Fibroblast of peridontal ligament (primary cell): ENCODE results near the gene CEBPA.

Experiments used
- DNase-seq: peaks from one replicate; pipeline ENCODE4 v3.0.0-alpha.2; 2010; ENCODE audit errors: extremely low read depth

CEBPA gene

GRCh38 chr19:33251076-33251475, 51.3 kb downstream of the CEBPA start:
- DNase-seq = no peak

DNA sequence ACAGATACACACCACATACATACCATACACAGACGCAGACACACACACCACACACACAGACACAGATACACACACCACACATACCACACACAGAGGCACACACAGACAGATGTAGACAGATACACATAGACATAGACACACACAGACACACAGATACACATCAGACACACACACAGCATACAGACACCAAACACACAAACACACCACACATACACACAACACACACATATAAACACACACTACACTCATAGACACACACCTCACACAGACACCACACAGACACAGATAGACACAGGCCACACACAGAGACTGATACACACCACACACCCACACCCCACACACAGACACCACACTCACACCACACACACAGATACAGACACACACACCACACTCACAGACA, 51.8 kb downstream of the CEBPA start:
- no peak for DNase-seq
